Stimulated activated CD4-positive, alpha-beta T cell treated with anti-CD3 and anti-CD28 coated beads, Interleukin-12 subunit alpha, Interleukin-12 subunit beta, amount 100 ng/mL, for 24 hours (primary cell): ENCODE measurements around the gene ASXL3.

Experiments used
- DNase-seq, 2 experiments: peaks; one replicate each; pipeline ENCODE4 v3.0.0-alpha.2; 2020; ENCODE audit warnings: low read depth in 2 of 2

The ASXL3 gene

DNA sequence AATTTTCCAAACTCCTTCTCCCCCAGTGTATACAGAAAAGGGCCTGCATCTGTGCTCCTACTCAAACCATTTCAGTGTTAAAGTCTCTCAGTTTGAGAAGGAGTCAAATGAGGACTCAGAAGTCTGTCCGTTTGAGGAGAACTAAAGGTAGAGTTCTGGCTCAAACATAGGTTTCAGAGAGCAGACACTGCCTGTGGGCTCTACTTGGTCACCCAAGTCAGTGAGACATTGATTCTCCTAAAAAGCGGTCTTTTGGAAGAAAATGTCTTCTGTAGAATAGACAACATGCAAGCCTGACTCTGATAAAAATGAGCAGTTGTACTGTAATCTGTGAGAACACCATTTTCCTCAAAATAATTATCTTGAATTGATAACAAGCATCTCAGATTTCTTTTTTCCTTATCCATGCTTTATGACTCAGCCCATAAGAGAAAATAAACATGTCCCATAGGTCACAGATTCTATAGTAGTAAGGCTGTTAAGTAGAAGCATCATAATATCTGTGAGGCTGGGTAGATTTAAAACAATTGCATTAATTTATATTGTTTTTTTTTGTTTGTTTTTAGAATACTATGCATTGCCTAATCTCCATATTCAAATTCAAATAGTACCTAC is 82.8 kb downstream of the ASXL3 start:
- no peak for DNase-seq

DNA sequence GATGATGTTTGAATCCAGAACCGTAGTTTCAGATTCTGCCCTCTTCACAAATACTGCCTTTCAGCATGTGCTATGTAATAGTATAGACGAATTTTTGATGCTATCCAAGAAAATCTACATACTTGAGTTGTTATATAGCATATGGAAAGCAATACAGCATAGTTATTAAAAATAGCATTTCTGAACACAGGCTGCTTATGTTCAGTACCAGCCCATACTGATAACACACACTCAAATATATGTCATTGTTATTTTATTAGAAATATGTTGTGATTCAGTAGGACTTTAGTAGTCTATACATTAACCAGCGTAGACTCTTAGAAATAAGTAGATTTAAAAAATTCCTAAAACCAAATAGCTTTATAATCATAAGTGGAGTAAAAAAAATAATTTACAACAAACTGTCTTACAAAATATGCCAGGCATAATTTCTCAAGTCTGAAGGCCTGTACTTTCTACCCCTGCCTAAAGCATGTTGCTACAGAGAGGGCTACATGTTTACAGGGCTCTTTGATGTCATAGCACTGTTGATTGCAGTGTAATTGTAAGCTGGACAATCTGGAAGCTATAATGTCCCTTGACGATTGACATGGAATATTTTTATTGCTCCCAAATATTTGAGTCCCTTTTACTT is 86.3 kb downstream of the ASXL3 start:
- no peak for DNase-seq

- no peak for DNase-seq
Observed at GRCh38 chr18:33665187-33665586, 87.2 kb downstream of the ASXL3 start.

DNA sequence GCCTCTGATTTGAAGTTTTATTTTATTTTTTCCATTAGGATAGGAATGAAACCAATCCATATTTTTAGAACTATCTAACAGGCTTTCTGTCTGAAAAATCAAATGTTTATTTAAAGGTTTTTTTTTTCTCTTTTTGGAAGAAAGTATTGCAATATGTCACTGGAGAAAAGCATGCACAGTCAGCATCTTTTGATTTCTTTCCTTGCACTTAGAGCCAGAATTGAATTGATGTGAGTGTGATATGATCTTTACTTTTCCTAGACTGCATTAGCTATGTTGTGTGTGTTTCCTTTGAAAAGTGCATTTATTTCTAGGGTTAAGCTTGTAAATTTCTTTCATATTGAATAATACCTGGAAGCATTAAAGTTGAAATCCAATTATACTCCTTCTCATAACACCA is 87.6 kb downstream of the ASXL3 start:
- DNase-seq = no peak

DNA sequence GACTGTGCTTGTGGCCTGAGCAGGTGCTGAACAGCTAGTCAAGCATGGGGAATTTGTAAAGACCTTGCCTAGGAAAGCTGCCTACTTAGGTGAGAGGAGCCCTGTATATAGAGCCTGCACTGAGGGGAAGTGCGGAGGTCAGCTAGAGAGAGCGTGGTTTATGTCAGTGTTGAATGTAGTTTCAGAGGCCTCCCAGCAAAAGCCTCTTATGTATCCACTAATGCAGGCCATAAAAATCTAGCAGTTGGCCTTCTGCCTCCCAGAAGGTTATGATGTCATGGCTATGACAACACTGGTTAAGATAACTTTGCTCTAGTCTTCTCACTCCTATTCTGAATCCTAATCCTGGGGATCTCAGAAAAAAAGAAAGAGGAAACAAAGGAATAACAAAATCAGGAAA is 88.9 kb downstream of the ASXL3 start:
- no peak for DNase-seq

- DNase-seq = no peak
Observed at GRCh38 chr18:33669589-33669988, 91.6 kb downstream of the ASXL3 start.

DNA sequence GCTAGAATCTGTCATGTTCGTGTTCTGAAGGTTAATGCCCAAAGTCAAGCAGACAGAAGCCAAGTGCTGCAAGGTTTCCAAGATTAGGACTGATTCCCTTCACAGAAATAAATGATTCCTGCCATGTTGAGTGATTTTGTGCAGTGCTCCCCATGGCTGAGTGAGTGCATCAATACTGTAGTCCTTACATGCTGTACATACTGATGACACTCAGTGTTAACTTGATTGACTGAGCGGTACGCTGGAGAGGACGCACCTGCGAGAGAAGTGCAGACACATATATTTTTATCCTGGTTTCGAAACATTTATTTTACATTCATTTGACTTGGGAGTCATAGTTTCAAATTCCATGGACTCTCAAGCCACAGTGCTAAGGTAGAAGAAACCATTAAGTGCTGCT is 92.0 kb downstream of the ASXL3 start:
- DNase-seq = no peak

GRCh38 chr18:33673689-33674088 is 95.7 kb downstream of the ASXL3 start:
- DNase-seq = no peak

GRCh38 chr18:33676593-33676992 is 98.6 kb downstream of the ASXL3 start:
- DNase-seq = no peak

DNA sequence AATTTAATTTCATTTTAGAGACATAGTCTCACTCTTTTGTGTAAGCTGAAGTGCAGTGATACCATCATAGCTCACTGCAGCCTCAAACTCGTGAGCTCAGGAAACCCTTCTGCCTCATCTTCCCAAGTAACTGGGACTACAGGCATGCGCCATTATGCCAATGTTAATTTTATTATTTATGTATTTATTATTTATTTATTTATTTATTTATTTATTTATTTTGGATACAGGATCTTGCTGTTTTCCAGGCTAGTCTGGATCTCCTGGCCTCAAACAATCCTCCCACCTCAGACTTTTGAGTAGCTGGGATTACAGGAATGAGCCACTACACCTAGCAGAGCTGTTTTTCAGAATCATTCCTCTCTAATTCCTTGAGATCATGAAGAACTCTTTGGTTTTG is 99.9 kb downstream of the ASXL3 start:
- no peak for DNase-seq

DNA sequence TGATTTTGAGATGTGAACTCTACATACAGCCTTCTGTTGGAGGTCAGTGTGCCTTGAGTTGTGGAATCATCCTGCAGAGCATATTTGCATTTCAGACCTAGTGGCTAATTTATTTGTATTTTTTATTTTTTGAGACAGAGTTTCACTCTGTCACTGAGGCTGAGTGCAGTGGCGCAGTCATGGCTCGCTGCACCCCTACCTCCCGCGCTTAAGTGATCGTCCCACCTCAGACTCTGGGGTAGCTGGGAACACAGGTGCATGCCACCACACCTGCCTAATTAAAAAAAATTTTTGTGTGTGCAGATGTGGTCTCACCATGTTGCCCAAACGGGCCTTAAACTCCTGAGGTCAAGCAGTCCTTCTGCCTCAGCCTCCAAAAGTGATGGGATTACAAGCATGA is 104.4 kb downstream of the ASXL3 start:
- no peak for DNase-seq

- no peak for DNase-seq
Observed at GRCh38 chr18:33694593-33694992, 116.6 kb downstream of the ASXL3 start.

DNA sequence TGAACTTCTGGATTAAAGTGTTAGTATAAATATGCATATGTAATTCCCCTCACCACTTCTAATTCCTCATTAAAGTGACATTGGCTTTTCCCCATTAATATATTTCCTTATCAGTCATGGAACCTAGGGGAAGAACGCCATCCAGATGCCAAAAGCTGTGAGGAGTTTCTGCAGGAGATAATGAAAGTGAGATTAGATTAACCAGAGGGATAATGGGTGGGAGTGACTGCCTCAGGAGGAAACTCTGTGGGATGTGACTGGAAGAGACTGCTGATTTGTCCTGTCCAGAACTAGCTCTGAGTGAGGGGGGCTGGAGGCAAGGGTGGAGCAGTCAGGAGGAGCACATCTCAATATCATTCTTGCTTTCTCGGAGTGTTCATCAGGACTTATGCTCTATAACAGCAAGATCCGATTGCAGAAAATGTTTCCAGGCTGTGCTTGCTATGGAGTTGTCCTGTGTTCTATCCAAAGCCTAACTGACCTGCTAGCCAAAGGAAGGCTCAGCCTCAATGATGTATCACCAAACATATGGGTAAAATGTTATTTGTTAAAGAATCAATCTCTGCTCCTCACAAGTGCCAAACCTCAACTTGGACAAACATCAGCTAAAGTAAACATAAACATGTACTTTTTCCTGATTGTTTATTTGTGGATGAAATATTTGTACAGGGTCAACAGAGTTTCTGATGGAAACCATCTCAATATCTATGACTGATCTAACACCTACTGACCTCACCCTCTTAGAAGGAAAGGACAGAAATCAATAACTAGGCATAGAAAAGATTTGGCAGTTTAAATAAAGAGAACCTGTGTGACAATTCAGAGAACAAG is 118.5 kb downstream of the ASXL3 start:
- DNase-seq = no peak

GRCh38 chr18:33697498-33697897 is 119.5 kb downstream of the ASXL3 start:
- DNase-seq = no peak

DNA sequence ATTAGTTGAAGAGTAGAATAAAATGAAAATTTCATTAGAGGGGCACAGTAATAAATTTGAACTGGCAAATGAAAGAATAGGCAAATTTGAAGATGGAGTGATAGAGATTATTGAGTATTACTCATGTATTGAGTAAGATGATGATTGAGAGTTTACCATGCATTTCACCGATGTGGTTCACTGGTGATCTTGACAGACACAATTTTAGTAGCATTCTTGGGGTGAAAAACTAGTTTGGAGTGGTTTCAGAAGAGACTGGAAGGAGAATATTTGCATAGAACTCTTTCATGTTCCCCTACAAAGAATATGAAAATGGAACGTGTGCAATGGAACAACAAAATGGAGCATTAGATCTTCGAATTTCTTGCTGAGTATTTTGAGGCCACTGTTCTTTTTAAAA is 121.4 kb downstream of the ASXL3 start:
- no peak for DNase-seq

DNA sequence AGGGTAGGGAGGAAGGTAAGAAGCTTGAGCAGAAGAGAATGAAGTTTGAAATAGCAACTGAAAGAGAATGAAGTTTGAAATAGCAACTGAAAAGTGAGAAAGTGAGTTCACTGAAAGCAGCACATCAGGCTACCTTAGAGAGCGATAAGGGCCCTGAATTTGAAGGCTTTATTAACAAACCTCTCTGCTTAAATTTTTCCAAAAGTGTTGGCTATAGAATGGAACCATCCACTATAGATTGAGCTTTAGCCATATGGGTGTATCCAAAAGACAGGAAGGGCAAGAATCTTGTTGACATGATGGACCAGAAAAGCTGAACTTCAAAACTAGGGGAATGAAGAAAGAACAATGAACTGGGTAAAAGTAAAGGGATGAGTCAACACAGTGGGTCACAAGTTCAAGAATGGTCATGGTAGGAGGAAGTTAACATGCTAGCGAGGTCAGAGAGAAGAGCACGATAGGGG is 122.5 kb downstream of the ASXL3 start:
- DNase-seq = no peak

DNA sequence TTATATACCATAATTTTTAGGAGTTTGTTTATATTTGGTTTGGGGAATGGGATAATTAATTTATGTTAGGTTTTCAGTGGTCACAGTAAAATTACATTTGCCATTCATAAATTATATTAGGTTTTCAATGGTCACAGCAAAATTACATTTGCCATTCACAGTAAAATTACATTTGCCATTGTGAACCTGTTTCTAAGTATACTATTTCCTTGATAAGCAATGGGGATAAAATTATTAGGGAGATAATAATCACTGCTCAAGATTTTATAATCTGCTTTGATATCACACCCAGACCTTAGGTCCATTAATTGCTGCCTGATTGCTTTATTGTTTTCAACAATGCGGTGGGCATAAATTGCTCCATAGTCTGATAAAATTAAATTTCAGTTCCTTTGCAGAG is 124.6 kb downstream of the ASXL3 start:
- DNase-seq = no peak

GRCh38 chr18:33706391-33706790 is 128.4 kb downstream of the ASXL3 start:
- DNase-seq = no peak

GRCh38 chr18:33708876-33709275 is 130.9 kb downstream of the ASXL3 start:
- DNase-seq = no peak

- DNase-seq = no peak
Observed at GRCh38 chr18:33710269-33710668, 132.2 kb downstream of the ASXL3 start.

GRCh38 chr18:33711514-33711913 is 133.5 kb downstream of the ASXL3 start:
- no peak for DNase-seq

- DNase-seq = no peak
Observed at GRCh38 chr18:33712719-33713118, 134.7 kb downstream of the ASXL3 start.
